Left lobe of liver (tissue), 2 donors: Measurements from ENCODE around the gene ATF7. TPM values are rescaled to one million over a fixed set of nuclear protein-coding genes. Genes with fewer than 3 reads are reported as not detected.
A peak's percentile ranks its signal among the peaks of the same experiment; 100 is the strongest.

Experiments
- ATAC-seq: fragments of 200-7000 bp; cut with Tn5 transposase; one replicate; pipeline ENCODE4 v1.9.1; 2020; ENCODE audit warnings: mild to moderate bottlenecking, moderate library complexity
- DNase-seq: peaks from one replicate; pipeline ENCODE4 v3.0.0-alpha.2; 2020; ENCODE audit warnings: low spot score
- total RNA-seq: library from RNA; stranded (reverse); gene quantifications from one replicate; pipeline ENCODE4 v1.2.1, GENCODE V29; 2021
- donor health status: DM: no; HTN: no; CAD: no; lungs with moderate emphysema.
- donor health status: DM: no; HTN: yes; CAD: no.

ATF7 gene
- total RNA-seq, 1 donor from 2014 or later = 18.1 TPM

DNA sequence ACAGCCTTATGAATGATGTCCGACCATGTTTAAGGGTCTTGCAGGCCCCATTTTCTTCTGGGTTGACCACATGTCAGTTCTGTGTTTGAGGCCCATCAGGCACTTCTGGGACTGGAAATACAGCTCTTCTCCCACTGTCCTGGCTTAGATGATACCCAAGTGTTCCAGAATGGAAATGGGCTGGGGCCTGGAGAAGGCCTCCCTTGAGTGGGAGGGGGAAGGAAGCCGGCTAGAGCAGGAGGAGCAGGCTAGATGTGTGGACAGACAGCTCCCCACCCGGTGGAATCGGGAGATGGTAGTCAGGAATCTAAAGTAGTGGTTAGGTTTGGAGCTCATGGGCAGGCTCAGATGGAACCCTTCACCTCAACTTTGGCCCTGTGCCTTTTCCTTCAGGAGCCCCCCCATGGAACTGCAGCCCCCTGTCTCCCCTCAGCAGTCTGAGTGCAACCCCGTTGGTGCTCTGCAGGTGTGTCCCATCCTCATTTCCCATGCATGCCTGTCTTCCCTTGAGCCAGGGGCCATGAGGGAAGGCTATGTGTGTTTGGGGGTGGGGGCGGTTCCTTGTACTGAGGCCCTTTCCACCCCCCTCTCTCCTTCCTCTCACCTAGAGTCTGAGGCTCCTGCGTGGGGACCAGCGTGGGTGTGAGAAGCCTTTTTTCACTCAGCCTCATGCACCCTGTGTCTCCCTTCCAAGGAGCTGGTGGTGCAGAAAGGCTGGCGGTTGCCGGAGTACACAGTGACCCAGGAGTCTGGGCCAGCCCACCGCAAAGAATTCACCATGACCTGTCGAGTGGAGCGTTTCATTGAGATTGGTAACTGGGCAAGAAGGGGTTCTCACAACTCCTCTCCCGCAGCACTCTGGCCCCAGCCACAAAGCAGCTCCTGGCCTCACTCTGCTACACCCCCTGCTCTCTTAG lies 121.9 kb downstream of the ATF7 start:
- no peak for DNase-seq
- ATAC-seq = no peak

DNA sequence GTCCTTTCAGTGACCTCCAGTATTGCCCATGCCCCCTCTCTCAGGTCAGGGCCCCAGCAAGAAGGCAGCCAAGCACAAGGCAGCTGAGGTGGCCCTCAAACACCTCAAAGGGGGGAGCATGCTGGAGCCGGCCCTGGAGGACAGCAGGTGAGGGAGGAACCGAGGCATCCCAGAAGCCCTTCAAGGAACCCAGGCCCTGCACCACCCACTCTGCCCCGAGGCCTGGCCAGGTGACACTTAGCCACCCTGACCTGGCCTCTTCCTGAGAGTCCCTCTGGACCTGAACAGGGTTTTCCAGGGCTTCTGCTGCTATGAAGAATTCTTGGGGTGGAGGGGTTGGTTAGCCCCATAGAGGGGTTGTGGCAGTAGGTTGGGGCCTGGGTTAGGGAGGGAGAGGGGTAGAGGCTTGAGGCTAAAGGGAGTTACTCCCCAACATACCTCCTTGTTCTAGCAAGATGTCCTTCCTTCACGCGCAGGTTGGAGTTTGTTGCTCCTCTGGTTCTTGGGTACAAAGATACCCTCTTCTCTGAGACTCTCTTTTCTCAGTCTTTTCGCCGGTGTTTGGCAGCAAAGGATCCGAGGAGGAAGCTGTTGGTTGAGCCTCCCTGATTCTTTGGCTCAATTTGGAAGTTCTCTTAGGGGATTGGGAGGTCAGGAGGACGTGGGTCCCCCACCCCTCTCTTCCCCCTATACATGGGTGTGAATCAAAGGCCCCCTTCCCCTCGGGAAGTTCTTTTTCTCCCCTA lies 123.0 kb downstream of the ATF7 start:
- ATAC-seq = no peak
- DNase-seq = no peak

DNA sequence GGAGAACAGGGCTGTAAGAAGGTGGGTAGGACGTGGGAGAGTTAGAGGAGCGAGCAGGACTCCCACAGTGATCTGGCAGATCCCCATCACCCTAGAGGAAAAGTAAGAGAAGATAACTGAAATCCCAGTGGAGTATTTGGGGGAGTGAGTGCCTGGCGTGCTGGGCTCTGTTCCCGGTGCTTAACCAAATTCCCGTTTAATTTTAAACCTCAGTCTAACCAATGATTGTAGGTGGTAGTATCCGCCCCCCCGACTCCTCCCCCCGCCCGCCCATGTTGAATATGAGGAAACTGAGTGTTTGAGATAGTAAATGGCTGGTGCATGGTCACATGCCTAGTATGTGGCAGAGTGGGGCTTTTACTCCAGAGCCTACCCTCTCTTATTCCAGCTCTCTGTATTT lies 123.9 kb downstream of the ATF7 start:
- ATAC-seq = no peak
- no peak for DNase-seq

DNA sequence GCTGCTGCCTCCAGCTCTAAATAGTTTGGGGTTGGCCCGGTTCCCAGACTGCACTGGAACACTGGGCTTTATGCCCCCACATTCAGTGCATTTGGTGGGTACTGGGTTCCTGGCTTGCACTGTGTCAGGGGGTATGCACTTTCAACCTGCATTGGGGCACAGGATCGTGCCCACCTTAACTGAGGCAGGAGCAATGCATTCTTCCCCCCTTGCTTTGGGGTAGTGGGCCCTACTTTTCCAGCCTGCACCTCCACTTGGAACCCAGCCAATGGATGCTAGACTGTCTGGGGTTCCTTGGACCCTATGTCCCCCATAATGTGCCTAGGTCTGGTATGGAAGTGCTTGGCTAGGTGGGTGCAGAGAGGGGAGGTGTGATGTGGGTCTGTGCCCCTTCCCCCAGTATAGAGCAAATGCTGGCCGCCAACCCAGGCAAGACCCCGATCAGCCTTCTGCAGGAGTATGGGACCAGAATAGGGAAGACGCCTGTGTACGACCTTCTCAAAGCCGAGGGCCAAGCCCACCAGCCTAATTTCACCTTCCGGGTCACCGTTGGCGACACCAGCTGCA lies 124.5 kb downstream of the ATF7 start:
- DNase-seq (no peak), ATAC-seq (no peak)

DNA sequence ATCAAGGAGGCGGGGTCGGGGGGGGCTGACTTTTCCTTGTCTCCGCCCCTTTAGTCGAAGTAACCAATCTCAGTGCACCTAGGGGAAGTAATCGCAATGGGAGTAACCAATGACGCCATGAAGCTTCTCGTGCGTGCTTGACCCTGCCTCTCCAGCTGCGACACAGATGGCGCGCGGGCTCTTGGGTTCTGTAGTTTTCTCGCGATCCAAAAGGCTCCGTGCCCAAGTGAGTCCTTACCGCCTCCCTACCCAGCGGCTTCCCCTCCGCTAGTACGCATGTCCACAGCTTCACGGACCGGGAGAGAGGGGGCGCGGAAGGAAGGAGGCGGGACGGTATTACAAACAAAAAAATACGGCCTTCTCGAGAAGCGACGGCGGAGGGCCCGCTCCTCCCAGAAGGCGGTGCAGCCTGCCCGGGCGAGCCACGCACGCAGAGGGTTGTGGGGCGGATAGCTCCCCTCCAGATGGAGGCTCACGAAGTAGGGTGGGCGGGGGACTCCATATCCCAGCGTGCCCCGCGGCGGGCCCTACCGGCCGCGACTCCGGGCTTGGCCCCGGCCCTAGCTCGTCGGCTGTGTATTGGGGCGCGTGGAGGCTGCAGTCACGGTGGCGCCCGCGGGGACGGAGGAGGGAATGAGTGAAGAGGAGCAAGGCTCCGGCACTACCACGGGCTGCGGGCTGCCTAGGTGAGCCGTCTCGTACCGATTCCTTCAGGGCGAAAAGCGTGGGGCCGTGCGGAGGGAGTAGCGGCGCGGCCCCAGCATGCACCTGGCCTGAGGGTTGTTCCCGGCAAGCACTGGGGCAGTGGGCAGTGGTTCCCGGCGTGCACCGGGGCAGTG lies 125.2 kb downstream of the ATF7 start, which contains the start of gene TARBP2:
TARBP2 (plus strand) TSS at position 508 of the 839 bp plus-strand sequence; CDS start at position 634, 126 bp downstream.
- ATAC-seq = peak; percentile 81

DNA sequence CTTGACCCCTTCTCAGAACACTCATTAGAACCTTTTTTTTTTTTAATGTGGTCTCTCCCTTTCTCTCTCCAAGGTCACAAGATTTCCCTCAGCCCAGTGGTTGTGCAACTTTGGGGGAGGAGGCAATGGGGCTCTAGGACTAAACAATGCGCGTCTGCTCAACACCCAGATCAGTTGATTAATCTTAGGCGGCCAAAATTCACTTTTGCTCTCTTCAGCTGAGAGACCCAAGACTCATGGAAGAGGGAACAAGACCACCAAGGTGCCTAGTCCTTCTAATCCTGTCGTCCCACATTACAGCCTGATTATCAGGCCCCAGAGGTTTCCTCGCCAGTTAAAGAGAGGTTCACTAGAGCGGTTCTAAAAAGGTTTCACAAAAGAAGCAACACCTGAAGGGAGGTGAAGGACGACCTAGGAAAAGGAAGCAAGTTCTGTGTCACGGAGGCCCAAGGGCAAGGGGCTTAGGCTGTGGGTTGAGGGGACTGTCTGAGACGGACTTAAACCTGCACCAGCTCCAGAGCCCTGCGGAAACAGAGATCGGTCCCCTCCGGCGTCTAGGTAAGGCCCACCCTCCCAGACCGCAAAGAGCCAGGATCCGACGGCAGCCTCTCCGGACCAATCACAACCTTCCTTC lies 125.9 kb downstream of the ATF7 start:
- DNase-seq (no peak), ATAC-seq (no peak)

More for the DNA sequence above, 125.2 kb downstream of the ATF7 start, which contains the start of gene TARBP2:
- DNase-seq = peak; percentile 98

DNA sequence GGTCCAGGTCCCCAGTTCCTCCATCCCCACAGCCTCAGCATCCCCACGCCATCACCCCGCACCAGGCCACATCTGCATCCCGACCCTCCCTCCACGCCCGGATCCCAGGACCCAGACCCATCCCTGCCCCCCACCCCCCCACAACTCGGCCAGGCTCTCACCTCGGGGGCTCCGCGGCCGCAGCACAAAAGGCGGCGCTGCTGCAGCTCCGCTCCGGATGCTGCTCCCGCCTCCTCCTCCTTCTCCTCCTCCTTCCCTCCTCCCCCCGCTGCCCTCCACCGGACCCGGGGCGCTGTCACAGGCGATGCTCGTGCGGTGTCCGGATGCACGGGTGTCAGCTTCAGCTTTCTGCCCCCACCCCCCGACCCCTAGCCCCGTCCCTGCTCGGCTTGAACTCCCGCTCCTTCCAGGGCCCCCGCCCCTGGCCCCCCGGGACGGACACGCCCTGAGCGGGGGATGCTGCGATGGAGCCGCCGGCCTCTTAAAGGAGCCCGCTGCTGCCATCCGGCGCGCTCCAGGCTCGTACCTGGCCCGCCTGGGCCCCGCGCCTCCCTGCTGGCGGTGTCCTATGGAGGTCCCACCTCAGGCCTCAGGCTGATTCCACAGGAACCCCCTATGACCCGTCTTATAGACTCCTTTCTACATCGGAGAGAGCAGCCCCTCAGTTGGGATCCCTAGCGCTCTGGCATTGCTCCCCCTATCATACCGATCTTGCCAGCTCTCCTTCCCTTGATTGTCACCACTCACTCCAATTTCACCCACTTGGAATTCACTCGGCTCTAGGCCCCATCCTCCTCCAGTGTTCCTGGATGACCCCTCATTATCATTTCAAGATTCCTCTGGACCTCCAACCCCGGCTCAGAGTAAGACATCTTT lies 126.7 kb downstream of the ATF7 start, which contains the start of gene MAP3K12:
MAP3K12 (minus strand) TSS at position 193 of the 876 bp plus-strand sequence. CDS start 12,067 bp downstream, outside the sequence.
- DNase-seq (no peak), ATAC-seq (no peak)

DNA sequence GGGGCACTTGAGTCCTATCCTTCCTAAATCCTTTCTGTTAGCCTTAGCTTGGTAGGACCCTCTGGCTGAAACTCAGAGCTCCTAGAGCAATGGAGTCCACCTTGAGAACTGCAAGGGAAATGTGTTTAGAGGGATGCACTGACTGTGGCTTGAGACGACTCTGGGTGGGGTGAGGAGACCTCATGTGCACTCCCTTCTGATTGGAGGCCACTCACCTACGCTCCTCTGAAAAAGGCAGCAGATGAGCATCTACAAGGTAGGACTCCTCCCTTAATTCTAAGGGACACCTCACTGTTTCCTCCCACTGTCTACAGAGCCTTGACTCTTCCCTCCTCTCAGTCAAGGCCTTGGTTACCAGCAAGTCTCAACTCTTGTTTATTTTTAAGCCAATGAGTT lies 127.9 kb downstream of the ATF7 start:
- no peak for ATAC-seq

DNA sequence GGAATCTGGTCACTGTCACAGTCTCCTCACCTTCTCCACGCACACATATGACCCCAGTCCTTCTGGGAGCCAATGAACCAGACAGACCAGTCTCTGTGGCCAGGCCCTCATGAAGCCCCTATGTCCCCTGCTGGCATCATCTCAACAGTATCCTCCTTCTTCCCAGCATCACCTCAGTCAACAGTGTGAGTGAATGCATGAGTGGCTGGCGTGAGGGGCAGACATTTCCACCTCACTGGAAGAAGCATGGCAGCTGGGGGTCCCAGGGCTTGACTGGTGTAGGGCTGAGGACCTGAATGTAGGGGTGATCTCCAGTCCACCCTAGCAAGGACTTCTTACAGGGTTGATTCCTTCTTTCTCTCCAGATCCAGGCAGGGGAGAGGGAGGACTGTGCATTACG lies 128.7 kb downstream of the ATF7 start:
- DNase-seq (no peak), ATAC-seq (no peak)

More for the DNA sequence above, 127.9 kb downstream of the ATF7 start:
- DNase-seq = no peak

DNA sequence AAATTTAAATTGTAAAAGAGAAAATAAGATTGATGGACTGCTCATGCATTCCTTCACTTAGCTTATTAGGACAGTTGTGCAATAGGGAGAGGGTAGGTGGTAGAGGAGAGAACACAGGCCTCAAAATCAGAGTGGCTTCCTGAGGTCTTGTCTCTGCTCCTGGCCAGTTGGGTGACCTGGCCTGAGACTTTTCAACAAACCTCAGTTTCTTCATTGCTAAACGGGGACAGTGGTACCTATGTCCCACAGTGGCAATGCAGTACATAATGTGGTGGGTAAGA lies 129.5 kb downstream of the ATF7 start:
- DNase-seq (no peak), ATAC-seq (no peak)

DNA sequence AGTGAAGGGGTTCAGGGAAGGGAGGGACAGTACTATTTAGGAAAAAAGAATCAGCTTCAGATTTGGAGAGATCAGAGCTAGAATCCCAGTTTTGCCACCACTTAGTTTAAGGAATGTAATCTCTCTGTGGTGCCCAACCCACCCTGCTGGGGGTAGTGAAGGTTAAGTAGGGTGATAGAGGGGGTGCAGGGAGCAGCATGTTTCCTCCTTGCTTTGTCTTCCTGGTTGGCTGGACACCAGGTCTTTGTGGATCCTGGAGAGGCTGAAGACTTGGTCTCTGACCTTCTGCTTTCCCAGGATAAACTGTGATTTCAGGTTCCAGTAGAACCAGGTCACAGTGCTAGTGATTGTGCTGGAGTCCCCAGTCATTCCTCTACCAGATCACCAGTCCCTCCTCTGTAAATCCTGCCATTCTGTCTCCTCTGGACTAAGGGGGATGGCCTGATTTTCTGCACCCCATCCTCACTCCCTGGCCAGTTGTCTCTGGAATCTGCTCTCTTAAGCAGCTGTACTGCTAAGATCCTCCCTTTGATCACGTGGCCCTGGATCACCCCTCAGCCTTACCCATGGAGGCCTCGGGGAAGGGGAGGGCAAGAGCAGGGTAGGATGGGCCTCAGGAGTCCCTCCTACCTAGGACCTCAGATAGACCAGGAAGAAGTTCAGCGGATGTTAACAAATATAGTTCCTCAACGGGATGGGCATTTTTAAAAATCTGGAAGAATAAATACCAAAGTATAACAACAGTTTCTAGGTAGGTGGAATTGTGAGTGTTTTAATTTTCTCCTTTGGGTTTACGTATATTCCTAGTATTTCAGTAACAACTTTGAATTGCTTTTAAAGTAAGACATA lies 130.1 kb downstream of the ATF7 start:
- ATAC-seq (no peak), DNase-seq (no peak)

DNA sequence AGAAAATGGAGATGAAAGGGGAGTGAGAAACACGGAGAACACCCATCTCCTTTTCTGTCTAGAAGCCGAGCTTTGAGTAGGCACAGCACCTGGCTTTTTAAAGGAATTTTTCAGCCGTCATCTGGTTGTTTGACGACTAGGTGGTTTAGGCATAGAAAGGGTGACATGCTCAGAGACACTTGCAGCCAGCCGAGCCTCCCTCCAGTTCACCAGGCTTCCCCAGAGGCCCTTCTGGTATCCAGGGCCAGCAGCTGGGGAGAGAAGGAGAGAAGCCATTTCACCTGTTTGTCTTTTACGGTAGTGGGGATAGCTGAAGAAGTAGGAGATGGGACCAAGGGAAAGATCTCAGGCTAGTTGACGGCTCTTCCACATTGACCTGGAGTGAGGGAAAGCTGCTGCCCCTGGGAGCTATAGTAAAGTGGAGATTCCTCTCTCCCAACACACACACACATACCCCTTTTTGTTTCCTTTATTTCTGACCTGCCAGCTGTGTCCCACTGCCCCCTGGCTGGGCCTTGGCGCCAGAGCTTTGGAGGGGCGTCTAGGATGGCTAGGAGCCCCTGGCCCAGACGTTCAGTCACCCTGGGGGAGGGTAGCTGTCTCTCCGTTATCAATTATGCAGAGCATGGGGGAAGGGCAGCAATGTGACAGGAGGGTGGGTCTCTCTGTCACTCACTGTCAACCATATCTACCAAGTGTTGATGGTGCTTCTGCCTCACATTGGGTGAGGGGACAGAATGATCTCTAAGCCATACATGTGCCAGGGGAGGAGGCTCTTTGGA lies 132.4 kb downstream of the ATF7 start:
- DNase-seq = no peak

DNA sequence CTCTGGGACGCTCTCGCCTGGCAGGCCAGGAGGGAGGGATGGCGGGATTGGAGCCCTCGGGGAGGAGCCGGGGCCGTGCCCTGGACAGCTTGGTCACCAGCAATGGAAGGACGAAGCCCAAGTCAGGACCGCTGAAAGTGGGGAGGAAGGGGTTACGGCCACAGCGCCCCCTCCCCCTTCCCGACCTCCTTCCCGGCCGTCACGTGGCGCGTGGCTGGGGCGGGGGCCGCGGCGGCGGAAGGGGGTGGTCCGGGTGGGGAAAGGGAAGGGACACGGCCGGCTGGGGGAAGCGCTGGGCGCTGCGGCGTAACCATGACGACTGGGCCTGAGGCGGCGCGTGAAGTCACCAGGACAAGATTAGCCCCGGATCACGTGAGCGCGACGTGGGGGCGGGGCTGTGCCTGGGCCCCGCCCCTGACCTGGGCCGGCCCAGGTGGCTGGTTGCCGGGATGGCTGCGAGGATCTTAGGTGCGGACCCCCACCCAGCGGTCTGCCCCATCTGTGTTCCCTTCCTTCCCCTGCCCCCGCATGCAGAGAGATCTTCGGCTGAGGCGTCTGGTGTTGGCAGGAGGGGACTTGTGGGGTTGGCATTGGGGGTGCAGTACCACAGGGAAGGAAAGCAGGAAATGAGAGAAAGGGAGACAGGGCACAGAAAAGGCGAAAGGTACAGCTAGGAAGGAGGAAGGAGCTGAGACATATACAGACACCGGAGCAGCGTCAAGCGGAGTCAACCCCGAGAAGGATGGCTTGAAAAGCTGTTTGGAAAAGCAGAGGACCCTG lies 133.2 kb downstream of the ATF7 start:
- DNase-seq (peak; percentile 92), ATAC-seq (peak; percentile 95)

More for the DNA sequence above, 132.4 kb downstream of the ATF7 start:
- ATAC-seq = no peak

DNA sequence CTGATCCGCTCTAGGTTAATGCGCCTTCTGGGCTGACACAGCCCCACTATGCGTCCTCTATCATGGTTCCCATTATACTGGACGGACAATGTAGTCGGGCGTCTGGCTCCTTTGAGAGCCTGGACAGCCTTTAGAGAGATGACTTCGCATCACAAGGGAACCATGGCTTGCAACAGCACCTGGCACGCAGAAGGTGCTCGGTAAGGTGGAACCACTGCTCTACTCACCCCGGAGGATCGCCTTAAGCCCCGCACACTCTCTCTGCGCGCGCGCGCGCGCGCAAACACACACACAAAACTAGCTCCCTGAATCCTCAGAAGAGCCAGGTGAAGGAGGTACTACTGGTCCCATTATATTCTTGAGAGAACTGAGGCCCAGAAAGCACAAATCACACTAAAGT lies 134.0 kb downstream of the ATF7 start:
- ATAC-seq = no peak
- DNase-seq = no peak

DNA sequence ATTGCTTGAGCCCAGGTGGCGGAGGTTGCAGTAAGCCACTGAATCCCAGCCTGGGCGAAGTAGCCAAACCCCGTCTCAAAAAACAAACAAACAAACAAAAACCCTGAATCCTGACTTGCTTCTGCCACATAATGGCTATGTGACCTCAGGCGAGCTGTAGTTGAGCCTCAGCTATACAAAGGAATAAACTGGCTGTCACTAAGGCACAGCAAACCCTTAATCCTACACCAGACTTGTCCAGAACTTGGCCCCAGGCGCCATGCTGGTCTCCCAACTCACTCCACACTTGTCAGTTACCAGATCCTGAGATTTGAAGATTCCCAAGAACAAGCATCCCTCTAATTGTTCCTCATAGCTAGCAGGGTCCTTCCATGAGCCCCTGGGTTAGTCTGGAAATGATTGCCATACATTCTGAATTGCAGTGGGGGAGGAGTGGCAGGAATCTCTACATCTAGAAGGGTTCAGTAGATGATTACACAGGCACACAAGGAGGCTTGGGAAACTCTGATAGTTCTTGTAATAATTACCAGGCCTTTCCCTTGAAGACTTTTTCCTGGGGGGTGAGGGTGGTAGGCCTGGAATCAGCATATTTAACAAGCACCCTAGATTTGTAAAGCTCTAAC lies 136.8 kb downstream of the ATF7 start:
- ATAC-seq (no peak), DNase-seq (no peak)
